Skin epidermis (tissue), 12 donors: Measurements from ENCODE around the gene ITGAE.
"Not testable (repeated sequence)": the region's sequence is repeated elsewhere in the genome, so short reads cannot be mapped to it uniquely, and the experiment has no call there.

Experiments used
- H3K27ac ChIP-seq, 21 experiments: fragments of 200-600 bp; sonication (generic) in 11 of 21; one replicate each; pipeline ENCODE4 v1.5.0; 2020; ENCODE audit warnings: mild to moderate bottlenecking in 3 of 21, inconsistent platforms in 2 of 21, moderate library complexity in 2 of 21
- H3K4me3 ChIP-seq, 7 experiments: fragments of 200-600 bp; sonication (generic) in 2 of 7; one replicate each; pipeline ENCODE4 v1.5.0; 2020; ENCODE audit warnings: inconsistent platforms in 2 of 7, mild to moderate bottlenecking in 2 of 7, moderate library complexity in 1 of 7

ITGAE gene

GRCh38 chr17:3744014-3744413 is 57.0 kb downstream of the ITGAE start:
- no peak overlapping the region for H3K27ac ChIP-seq
- no peak overlapping the region for H3K4me3 ChIP-seq

- H3K27ac ChIP-seq = peak overlapping the region in 2 of 21 experiments; percentile 7 to 45
- H3K4me3 ChIP-seq = no peak overlapping the region
Observed at GRCh38 chr17:3740611-3741073, 60.3 kb downstream of the ITGAE start.

- H3K4me3 ChIP-seq = no peak overlapping the region
- peak overlapping the region in 2 of 21 experiments; percentile 7 to 49 for H3K27ac ChIP-seq
Observed at GRCh38 chr17:3739422-3740124, 61.4 kb downstream of the ITGAE start.

GRCh38 chr17:3738562-3739295 is 62.3 kb downstream of the ITGAE start:
- peak overlapping the region in 7 of 21 experiments; percentile 7 to 49 (median 31) for H3K27ac ChIP-seq

GRCh38 chr17:3735515-3735914 is 65.5 kb downstream of the ITGAE start:
- no peak overlapping the region for H3K27ac ChIP-seq

More at GRCh38 chr17:3738562-3739295, 62.3 kb downstream of the ITGAE start:
- H3K4me3 ChIP-seq = peak overlapping the region in 1 of 7 experiments; percentile 25

GRCh38 chr17:3734911-3735276 is 66.1 kb downstream of the ITGAE start:
- not testable (repeated sequence) for H3K4me3 ChIP-seq

More at GRCh38 chr17:3735515-3735914, 65.5 kb downstream of the ITGAE start:
- H3K4me3 ChIP-seq = no peak overlapping the region

GRCh38 chr17:3732210-3732621 is 68.8 kb downstream of the ITGAE start:
- no peak overlapping the region for H3K27ac ChIP-seq
- H3K4me3 ChIP-seq = no peak overlapping the region

More at GRCh38 chr17:3734911-3735276, 66.1 kb downstream of the ITGAE start:
- H3K27ac ChIP-seq = not testable (repeated sequence)

GRCh38 chr17:3730881-3731429 is 70.0 kb downstream of the ITGAE start:
- H3K27ac ChIP-seq = no peak overlapping the region
- H3K4me3 ChIP-seq = no peak overlapping the region

- no peak overlapping the region for H3K4me3 ChIP-seq
- H3K27ac ChIP-seq = no peak overlapping the region
Observed at GRCh38 chr17:3729881-3730280, 71.1 kb downstream of the ITGAE start.

- H3K4me3 ChIP-seq, H3K27ac ChIP-seq: not testable (repeated sequence)
Observed at GRCh38 chr17:3728099-3728498, 72.9 kb downstream of the ITGAE start.

- no peak overlapping the region for H3K27ac ChIP-seq
- no peak overlapping the region for H3K4me3 ChIP-seq
Observed at GRCh38 chr17:3727041-3727440, 73.9 kb downstream of the ITGAE start.

- Histone ChIP-seq H3K27ac (peak overlapping the region in 13 of 21 experiments; percentile 51 to 95 (median 92)), H3K4me3 (peak overlapping the region; percentile 68 to 95 (median 74))
Observed at GRCh38 chr17:3724378-3725077, 76.5 kb downstream of the ITGAE start.

- H3K27ac ChIP-seq = peak within 1 kb of the TSS in 20 of 21 experiments; percentile 74 to 96 (median 90)
Observed at GRCh38 chr17:3723556-3724377, 77.2 kb downstream of the ITGAE start, which contains the start of gene HASPIN. Gene HASPIN, plus strand, starts transcription at chr17:3723903. Its CDS starts 33 bp downstream, at chr17:3723936.

GRCh38 chr17:3723188-3723555 is 77.8 kb downstream of the ITGAE start:
- H3K4me3 ChIP-seq = peak overlapping the region; percentile 68 to 95 (median 74)
- H3K27ac ChIP-seq = peak overlapping the region in 20 of 21 experiments; percentile 74 to 96 (median 90)

More at GRCh38 chr17:3723556-3724377, 77.2 kb downstream of the ITGAE start, which contains the start of gene HASPIN:
- H3K4me3 ChIP-seq = peak within 1 kb of the TSS; percentile 68 to 95 (median 74)

- Histone ChIP-seq H3K27ac (peak overlapping the region in 18 of 21 experiments; percentile 81 to 96 (median 90)), H3K4me3 (peak overlapping the region; percentile 68 to 95 (median 74))
Observed at GRCh38 chr17:3722716-3723115, 78.3 kb downstream of the ITGAE start.

GRCh38 chr17:3719265-3719664 is 81.7 kb downstream of the ITGAE start:
- no peak overlapping the region for H3K4me3 ChIP-seq
- no peak overlapping the region for H3K27ac ChIP-seq

- Histone ChIP-seq H3K27ac (no peak overlapping the region), H3K4me3 (no peak overlapping the region)
Observed at GRCh38 chr17:3718201-3718600, 82.8 kb downstream of the ITGAE start.

GRCh38 chr17:3715296-3715695 is 85.7 kb downstream of the ITGAE start:
- Histone ChIP-seq H3K27ac (no peak overlapping the region), H3K4me3 (no peak overlapping the region)
